Spleen (tissue), 11 donors: Measurements from ENCODE around the gene PIK3R5. TPM values are rescaled to one million over a fixed set of nuclear protein-coding genes. Genes with fewer than 3 reads are reported as not detected.

Experiments
- DNase-seq: peaks from one replicate; pipeline ENCODE4 v3.0.0-alpha.2; 2020
- H3K27ac ChIP-seq, 8 donors: fragments of 200-600 bp; sonication (generic) in 7 of 8; 1 replicate in 4 of 8; 2 replicates in 4 of 8; pipeline versions ENCODE4 v1.5.0 to v1.8.0; 2016 to 2021; ENCODE audit warnings: inconsistent platforms in 4 of 8, mild to moderate bottlenecking in 4 of 8, moderate library complexity in 1 of 8
- H3K27me3 ChIP-seq, 7 donors: fragments of 200-600 bp; sonication (generic) in 6 of 7; replicated peaks in 1 of 7; 1 replicate in 4 of 7; 2 replicates in 3 of 7; pipeline versions ENCODE4 v1.5.0 to v1.8.0; 2016 to 2021; ENCODE audit warnings: inconsistent platforms in 3 of 7, mild to moderate bottlenecking in 1 of 7
- H3K36me3 ChIP-seq, 6 donors: fragments of 200-600 bp; sonication (generic) in 5 of 6; 1 replicate in 4 of 6; 2 replicates in 2 of 6; pipeline versions ENCODE4 v1.5.0 to v1.8.0; 2016 to 2021; ENCODE audit warnings: inconsistent platforms in 2 of 6
- H3K4me1 ChIP-seq, 6 donors: fragments of 200-600 bp; sonication (generic) in 5 of 6; 1 replicate in 3 of 6; 2 replicates in 3 of 6; pipeline versions ENCODE4 v1.5.0 to v1.8.0; 2016 to 2021; ENCODE audit warnings: inconsistent platforms in 3 of 6
- H3K4me3 ChIP-seq, 8 donors: fragments of 200-600 bp; sonication (generic) in 7 of 8; 1 replicate in 4 of 8; 2 replicates in 4 of 8; pipeline versions ENCODE4 v1.5.0 to v1.8.0; 2016 to 2021; ENCODE audit warnings: inconsistent platforms in 4 of 8, mild to moderate bottlenecking in 4 of 8, moderate library complexity in 2 of 8
- H3K9me3 ChIP-seq, 8 donors: fragments of 200-600 bp; sonication (generic) in 7 of 8; 1 replicate in 4 of 8; 2 replicates in 4 of 8; pipeline versions ENCODE4 v1.5.0 to v1.8.0; 2016 to 2021; ENCODE audit warnings: inconsistent platforms in 4 of 8
- CTCF ChIP-seq, 11 experiments: fragments of 200-600 bp in 7 of 11; fragments of 450-650 bp in 4 of 11; sonication (generic) in 4 of 11; IDR thresholded peaks in 8 of 11; conservative IDR thresholded peaks in 3 of 11; 1 replicate in 7 of 11; 2 replicates in 4 of 11; pipeline versions ENCODE4 v1.4.0 to v1.8.0; 2016 to 2021; ENCODE audit warnings: antibody characterized with exemption in 11 of 11, inconsistent platforms in 4 of 11, mild to moderate bottlenecking in 1 of 11
- POLR2A ChIP-seq, 3 donors: fragments of 450-650 bp; IDR thresholded peaks; one replicate each; pipeline ENCODE4 v1.5.1; 2017; ENCODE audit warnings: antibody characterized with exemption in 3 of 3, mild to moderate bottlenecking in 1 of 3
- POLR2AphosphoS5 ChIP-seq, 3 donors: sonication (generic); formaldehyde crosslinking; IDR thresholded peaks; one replicate each; pipeline ENCODE4 v1.5.1; 2017; ENCODE audit warnings: antibody characterized with exemption in 3 of 3
- WGBS, 5 donors: extraction: QIAGEN DNeasy Blood & Tissue Kit in 3 of 5; methylation state at CpG; one replicate each; pipeline versions ENCODE4 v1.1.5 to v1.1.7; 2013 to 2018; 5-methylcytosine and 5-hydroxymethylcytosine counted together
- intact Hi-C: fragments of 100-400 bp; cut with DNase I; formaldehyde crosslinking; loops from one replicate; pipeline ENCODE4 v1.15.0; 2023; ENCODE audit warnings: low total_unique reads
- polyA plus RNA-seq, 3 donors: library from polyadenylated mRNA; stranded (reverse); fragments of 200-250 nt; gene quantifications; one replicate each; pipeline ENCODE4 v1.2.1, GENCODE V29; 2013
- total RNA-seq, 7 donors: library from RNA; depleted of rRNA in 3 of 7; stranded (reverse); fragments of >200 nt in 3 of 7; fragmentation: NEBNext Ultra II Directional in 4 of 7; extraction: Animal tissue kit (Norgen Biotek cat#: 25700) in 4 of 7; gene quantifications; one replicate each; pipeline versions ENCODE4 v1.1.0 to v1.2.1, GENCODE V29; 2016 to 2021
- donor health status: healthy with polysubstance abuse.
- donor health status: DM: no; HTN: no; CAD: no; lungs with moderate emphysema.
- donor health status: DM: no; HTN: no; CAD: no.
- donor health status: Bipolar disorder and iron deficiency.
- donor health status: healthy.
- donor health status: DM: no; HTN: no; CAD: no.
- donor health status: DM: yes; HTN: yes; CAD: no.

Gene PIK3R5
- total and polyA plus RNA-seq, 10 donors: 8.5 to 110 (median 68.4) TPM

- WGBS, 5 donors: 91 to 97% (median 94%) methylated on average over 2 of the region's 2 CpGs
- DNase-seq: no peak
- Histone ChIP-seq H3K27ac (no peak overlapping the region), H3K36me3 (no peaks in the 10 kb centered on the region), H3K9me3 (peaks cover 0 to 4% (median 0%) of the 10 kb centered on the region in 8 donors), H3K4me1 (peaks cover 8 to 27% (median 23%) of the 10 kb centered on the region in 6 donors), H3K4me3 (no peak overlapping the region), H3K27me3 (peaks cover 6 to 99% (median 53%) of the 10 kb centered on the region in 7 donors)
- TF ChIP-seq POLR2A (IDR thresholded peaks at IDR 0.05) (no peak), POLR2AphosphoS5 (IDR thresholded peaks at IDR 0.05) (no peak), CTCF (IDR thresholded peaks at IDR 0.05 in 8 of 11, conservative IDR thresholded peaks at IDR 0.05 in 3 of 11) (no peak)
- intact Hi-C loops: no loop called here
Measured at GRCh38 chr17:9007052-9007714, 41.7 kb upstream of the PIK3R5 start.

- H3K4me1 ChIP-seq: peaks cover 8 to 34% (median 25%) of the 10 kb centered on the region in 6 donors
- no peak for DNase-seq
- intact Hi-C loops: no loop called here
- H3K9me3 ChIP-seq: peaks cover 0 to 4% (median 0%) of the 10 kb centered on the region in 8 donors
- WGBS, 5 donors: 78 to 87% (median 84%) methylated on average over 7 of the region's 7 CpGs
- no peak overlapping the region for H3K4me3 ChIP-seq
- peaks cover 6 to 100% (median 58%) of the 10 kb centered on the region in 7 donors for H3K27me3 ChIP-seq
- H3K36me3 ChIP-seq: no peaks in the 10 kb centered on the region
- TF ChIP-seq POLR2A (IDR thresholded peaks at IDR 0.05): no peak
- TF ChIP-seq CTCF (IDR thresholded peaks at IDR 0.05 in 8 of 11, conservative IDR thresholded peaks at IDR 0.05 in 3 of 11): no peak
- no peak for TF ChIP-seq POLR2AphosphoS5 (IDR thresholded peaks at IDR 0.05)
- H3K27ac ChIP-seq: no peak overlapping the region
Measured at GRCh38 chr17:9006175-9006767, 40.8 kb upstream of the PIK3R5 start.

- DNase-seq: no peak
- H3K27ac ChIP-seq: no peak overlapping the region
- H3K36me3 ChIP-seq: no peaks in the 10 kb centered on the region
- 56 to 70% (median 66%) methylated on average over 6 of the region's 6 CpGs for WGBS, 5 donors
- TF ChIP-seq POLR2AphosphoS5 (IDR thresholded peaks at IDR 0.05) (no peak), POLR2A (IDR thresholded peaks at IDR 0.05) (no peak), CTCF (IDR thresholded peaks at IDR 0.05 in 8 of 11, conservative IDR thresholded peaks at IDR 0.05 in 3 of 11) (no peak)
- peaks cover 6 to 100% (median 60%) of the 10 kb centered on the region in 7 donors for H3K27me3 ChIP-seq
- H3K4me1 ChIP-seq: peaks cover 8 to 34% (median 25%) of the 10 kb centered on the region in 6 donors
- H3K9me3 ChIP-seq: peaks cover 0 to 4% (median 0%) of the 10 kb centered on the region in 8 donors
- intact Hi-C loops: no loop called here
- H3K4me3 ChIP-seq: no peak overlapping the region
Measured at GRCh38 chr17:9004961-9005285, 39.4 kb upstream of the PIK3R5 start.
